IMR-90 (cell line): Measurements from ENCODE around the gene SLC38A11. TPM values are rescaled to one million over a fixed set of nuclear protein-coding genes. Genes with fewer than 3 reads are reported as not detected.

ENCODE experiments used
- ATAC-seq: fragments of 200-7000 bp; cut with Tn5 transposase; 2 replicates; pipeline ENCODE4 v1.9.1; 2020; ENCODE audit warnings: low read depth, mild to moderate bottlenecking, moderate library complexity
- BruUV-seq: library from RNA; stranded (reverse); fragments of 400-500 nt; replicated peaks from 2 replicates; lab custom pipeline; 2021; lab: Mats Ljungman, UMichigan
- CTCF ChIA-PET: fragments of 300-600 bp; formaldehyde crosslinking; extraction: SDS; loops from one replicate; lab custom pipeline; 2021; ENCODE audit warnings: antibody characterized with exemption; lab: Yijun Ruan, JAX
- POLR2A ChIA-PET: fragments of 300-600 bp; sonication (Branson Sonifier 250); formaldehyde crosslinking; loops from one replicate; lab custom pipeline; 2022; ENCODE audit warnings: antibody characterized with exemption; ENCODE audit not compliant: unreplicated experiment; lab: Charles Lee
- DNase-seq: peaks from one replicate; pipeline ENCODE4 v3.0.0; 2013
- H2AFZ ChIP-seq: replicated peaks from 2 replicates; pipeline ENCODE3; 2013; ENCODE audit warnings: low read length, mild to moderate bottlenecking; ENCODE audit not compliant: poor library complexity
- H2AK5ac ChIP-seq: 2 replicates; pipeline ENCODE4 v1.6.1; 2013; ENCODE audit warnings: low read depth, low read length, inconsistent platforms
- H2AK9ac ChIP-seq: replicated peaks from 2 replicates; pipeline ENCODE3; 2013; ENCODE audit warnings: mild to moderate bottlenecking, low read depth, low read length, moderate library complexity; ENCODE audit not compliant: poor library complexity
- H2BK120ac ChIP-seq: 2 replicates; pipeline ENCODE4 v1.6.1; 2013; ENCODE audit warnings: low read depth, low read length, inconsistent platforms
- H2BK15ac ChIP-seq: 3 replicates; pipeline ENCODE4 v1.6.1; 2013; ENCODE audit warnings: low read depth, low read length, inconsistent platforms
- H2BK20ac ChIP-seq: 2 replicates; pipeline ENCODE4 v1.6.1; 2013; ENCODE audit warnings: low read depth, mild to moderate bottlenecking, inconsistent platforms, low read length, moderate library complexity
- H2BK5ac ChIP-seq: 2 replicates; pipeline ENCODE4 v1.6.1; 2013; ENCODE audit warnings: mild to moderate bottlenecking, low read depth, low read length, inconsistent platforms; ENCODE audit not compliant: poor library complexity, severe bottlenecking
- H3K14ac ChIP-seq: replicated peaks from 2 replicates; pipeline ENCODE4 v1.6.1; 2013; ENCODE audit warnings: low read depth, low read length, inconsistent platforms
- H3K18ac ChIP-seq: 2 replicates; pipeline ENCODE4 v1.6.1; 2013; ENCODE audit warnings: low read depth, low read length, control low read depth
- H3K23ac ChIP-seq: 2 replicates; pipeline ENCODE4 v1.6.1; 2013; ENCODE audit warnings: low read depth, low read length, inconsistent platforms
- H3K27ac ChIP-seq: 2 replicates; pipeline ENCODE4 v1.5.1; 2013; ENCODE audit warnings: mild to moderate bottlenecking, control low read depth, low read length; ENCODE audit not compliant: insufficient read depth
- H3K27me3 ChIP-seq: 2 replicates; pipeline ENCODE4 v1.6.1; 2013; ENCODE audit warnings: low read length; ENCODE audit not compliant: control insufficient read depth, insufficient read depth
- H3K36me3 ChIP-seq: 2 replicates; pipeline ENCODE4 v1.6.1; 2013; ENCODE audit warnings: low read length, mixed read lengths; ENCODE audit not compliant: control insufficient read depth, insufficient read depth
- H3K4ac ChIP-seq: 2 replicates; pipeline ENCODE4 v1.6.1; 2013; ENCODE audit warnings: low read depth, low read length, inconsistent platforms
- H3K4me1 ChIP-seq: 2 replicates; pipeline ENCODE4 v1.6.1; 2013; ENCODE audit warnings: low read length, mixed read lengths; ENCODE audit not compliant: control insufficient read depth, insufficient read depth
- H3K4me2 ChIP-seq: 2 replicates; pipeline ENCODE4 v1.6.1; 2013; ENCODE audit warnings: low read depth, mild to moderate bottlenecking, control low read depth, low read length, moderate library complexity
- H3K4me3 ChIP-seq: 2 replicates; pipeline ENCODE4 v1.5.1; 2013; ENCODE audit warnings: low read depth, mild to moderate bottlenecking, control low read depth, low read length, moderate library complexity; ENCODE audit not compliant: insufficient read depth
- H3K56ac ChIP-seq: 2 replicates; pipeline ENCODE4 v1.6.1; 2013; ENCODE audit warnings: low read length, inconsistent platforms; ENCODE audit not compliant: insufficient read depth; ENCODE audit errors: extremely low read depth
- H3K79me1 ChIP-seq, 2 experiments: 2 replicates each; pipeline ENCODE4 v1.6.1; 2013; ENCODE audit warnings: low read length in 2 of 2, inconsistent platforms in 1 of 2, low read depth in 1 of 2
- H3K9ac ChIP-seq: 2 replicates; pipeline ENCODE4 v1.6.1; 2013; ENCODE audit warnings: low read depth, low read length, control low read depth
- H3K9me1 ChIP-seq: 2 replicates; pipeline ENCODE4 v1.6.1; 2013; ENCODE audit warnings: low read length, inconsistent platforms; ENCODE audit not compliant: insufficient read depth
- H3K9me3 ChIP-seq: 2 replicates; pipeline ENCODE4 v1.6.1; 2013; ENCODE audit warnings: low read length; ENCODE audit not compliant: control insufficient read depth, insufficient read depth
- H4K20me1 ChIP-seq: 2 replicates; pipeline ENCODE4 v1.6.1; 2013; ENCODE audit warnings: low read length, inconsistent platforms; ENCODE audit not compliant: insufficient read depth
- H4K5ac ChIP-seq: 2 replicates; pipeline ENCODE4 v1.6.1; 2013; ENCODE audit warnings: mild to moderate bottlenecking, low read depth, low read length, control low read depth
- H4K8ac ChIP-seq, 2 experiments: 2 replicates each; pipeline ENCODE4 v1.6.1; 2013; ENCODE audit warnings: low read depth in 2 of 2, low read length in 2 of 2, control low read depth in 1 of 2, inconsistent platforms in 1 of 2
- H4K91ac ChIP-seq: 2 replicates; pipeline ENCODE4 v1.6.1; 2013; ENCODE audit warnings: low read depth, low read length, inconsistent platforms; ENCODE audit not compliant: insufficient read depth
- BHLHE40 ChIP-seq: fragments of 150-350 bp; IDR thresholded peaks from 2 replicates; pipeline ENCODE4 v1.6.1; 2016; ENCODE audit warnings: mild to moderate bottlenecking, low read depth, low read length
- CEBPB ChIP-seq: IDR thresholded peaks from 2 replicates; pipeline ENCODE4 v1.6.1; 2012; ENCODE audit warnings: low read depth, low read length, improper control_type of control experiment
- ELK1 ChIP-seq: fragments of 150-350 bp; IDR thresholded peaks from 2 replicates; pipeline ENCODE4 v1.6.1; 2016; ENCODE audit warnings: low read depth, mild to moderate bottlenecking, low read length, moderate library complexity, borderline replicate concordance
- FOS ChIP-seq: fragments of 150-350 bp; IDR thresholded peaks from 2 replicates; pipeline ENCODE4 v1.6.1; 2016; ENCODE audit warnings: low read depth, low read length
- MAFK ChIP-seq: IDR thresholded peaks from 2 replicates; pipeline ENCODE4 v1.6.1; 2012; ENCODE audit warnings: low read depth, low read length, improper control_type of control experiment
- MXI1 ChIP-seq: IDR thresholded peaks from 2 replicates; pipeline ENCODE4 v1.6.1; 2012; ENCODE audit warnings: low read depth, mild to moderate bottlenecking, low read length, moderate library complexity, borderline replicate concordance
- NFE2L2 ChIP-seq: fragments of 150-350 bp; IDR thresholded peaks from 2 replicates; pipeline ENCODE4 v1.6.1; 2016; ENCODE audit warnings: low read depth, mild to moderate bottlenecking, low read length
- POLR2A ChIP-seq: IDR thresholded peaks from 2 replicates; pipeline ENCODE4 v1.6.1; 2012; ENCODE audit warnings: mild to moderate bottlenecking, low read depth, low read length
- SMC3 ChIP-seq: fragments of 150-350 bp; IDR thresholded peaks from 2 replicates; pipeline ENCODE4 v1.6.1; 2016; ENCODE audit warnings: low read depth, mild to moderate bottlenecking, antibody characterized with exemption, low read length, moderate library complexity
- USF2 ChIP-seq: fragments of 150-350 bp; IDR thresholded peaks from 2 replicates; pipeline ENCODE4 v1.6.1; 2017; ENCODE audit warnings: mild to moderate bottlenecking, antibody characterized with exemption, low read length, low read depth
- WGBS, 2 experiments: methylation state at CpG; one replicate each; pipeline versions ENCODE4 v1.1.5 to v1.1.7; 2013; ENCODE audit warnings: missing lambda C conversion rate in 2 of 2; ENCODE audit not compliant: insufficient read length in 1 of 2; ENCODE audit errors: extremely low coverage in 2 of 2; 5-methylcytosine and 5-hydroxymethylcytosine counted together
- dilution Hi-C: fragments of 300-500 bp; cut with HindIII; formaldehyde crosslinking; loops from one replicate; pipeline ENCODE4 v1.14.3; 2018; ENCODE audit warnings: low sequenced_read_pairs; ENCODE audit not compliant: unreplicated experiment
- in situ Hi-C: fragments of 300-500 bp; cut with MboI; formaldehyde crosslinking; loops from 3 replicates; pipeline ENCODE4 v1.14.3; 2019; ENCODE audit warnings: low sequenced_read_pairs, inconsistent platforms, mixed read lengths
- intact Hi-C: fragments of 100-400 bp; cut with micrococcal nuclease; formaldehyde crosslinking; loops from 2 replicates; pipeline ENCODE4 v1.10.0; 2022
- polyA plus RNA-seq, 3 experiments: library from polyadenylated mRNA; depleted of rRNA; stranded (reverse); fragments of >200 nt; gene quantifications; 2 replicates each; pipeline ENCODE4 v1.2.3, GENCODE V29; 2012; ENCODE audit warnings: low replicate concordance in 1 of 3
- total RNA-seq: library from RNA; depleted of rRNA; stranded (reverse); fragments of >200 nt; gene quantifications from 2 replicates; pipeline ENCODE4 v1.2.3, GENCODE V29; 2012

SLC38A11 gene
- total and polyA plus RNA-seq, 2 of the 4 experiments (the other 2 are of a cell fraction): 0.18 to 0.21 TPM

- POLR2A ChIA-PET: no interaction called here
- H2AFZ ChIP-seq: no peak overlapping the region
- H2AK5ac ChIP-seq: no peak overlapping the region
- no peaks in the 10 kb centered on the region for H3K4me1 ChIP-seq
- no peak overlapping the region for H2BK20ac ChIP-seq
- no peak overlapping the region for H3K27ac ChIP-seq
- H3K79me1 ChIP-seq: no peaks in the 10 kb centered on the region
- dilution Hi-C loops: no loop called here
- no peaks in the 10 kb centered on the region for H4K20me1 ChIP-seq
- no peak for DNase-seq
- no peak overlapping the region for H3K18ac ChIP-seq
- no TSS peak for BruUV-seq
- intact Hi-C loops: no loop called here
- no CpG with 5 or more reads among the region's 2 CpGs for WGBS, 2 experiments
- no peak for ATAC-seq
- H4K5ac ChIP-seq: no peak overlapping the region
- CTCF ChIA-PET: interaction anchor here (0.6 to 1.1 kb wide), 2 partner anchors 38 to 324 kb away, joined by 3 read pairs; partner anchors contain the start of genes COBLL1 and SCN3A
- H4K8ac ChIP-seq: no peak overlapping the region
- H2BK15ac ChIP-seq: no peak overlapping the region
- H3K14ac ChIP-seq: no peak overlapping the region
- no peak overlapping the region for H2BK120ac ChIP-seq
- H2AK9ac ChIP-seq: no peak overlapping the region
- no peaks in the 10 kb centered on the region for H3K36me3 ChIP-seq
- no peaks in the 10 kb centered on the region for H3K27me3 ChIP-seq
- in situ Hi-C loops: no loop called here
- H3K4me3 ChIP-seq: no peak overlapping the region
- H3K23ac ChIP-seq: no peak overlapping the region
- H4K91ac ChIP-seq: no peak overlapping the region
- H2BK5ac ChIP-seq: no peak overlapping the region
- H3K9me1 ChIP-seq: no peaks in the 10 kb centered on the region
- H3K9ac ChIP-seq: no peak overlapping the region
- no peak overlapping the region for H3K56ac ChIP-seq
- H3K9me3 ChIP-seq: no peaks in the 10 kb centered on the region
- TF ChIP-seq USF2 (no peak), POLR2A (no peak), NFE2L2 (no peak), BHLHE40 (no peak), ELK1 (no peak), SMC3 (no peak), MAFK (no peak), FOS (no peak), CEBPB (no peak), MXI1 (no peak)
- H3K4me2 ChIP-seq: no peak overlapping the region
- H3K4ac ChIP-seq: no peak overlapping the region
Measured at GRCh38 chr2:164879901-164880535, 75.3 kb downstream of the SLC38A11 start.
